HG03342 (cell line): ENCODE data around the gene AP1B1.
"Not testable (repeated sequence)": the region's sequence is repeated elsewhere in the genome, so short reads cannot be mapped to it uniquely, and the experiment has no call there.

Source experiments
- ATAC-seq: cut with Tn5 transposase; IDR thresholded peaks from one replicate; pipeline ENCODE4 v1.9.1; 2021; ENCODE audit warnings: mild to moderate bottlenecking, moderate library complexity; ENCODE audit not compliant: unreplicated experiment

The AP1B1 gene

GRCh38 chr22:29351891-29352290, 36.5 kb downstream of the AP1B1 start:
- ATAC-seq = no peak

GRCh38 chr22:29351042-29351441, 37.3 kb downstream of the AP1B1 start:
- ATAC-seq = no peak

GRCh38 chr22:29348956-29349355, 39.4 kb downstream of the AP1B1 start:
- ATAC-seq = no peak

GRCh38 chr22:29348041-29348440, 40.3 kb downstream of the AP1B1 start:
- no peak for ATAC-seq

GRCh38 chr22:29346659-29347058, 41.7 kb downstream of the AP1B1 start:
- ATAC-seq = no peak

- ATAC-seq = no peak
These were observed 42.4 kb downstream of the AP1B1 start for GRCh38 chr22:29345932-29346331.

GRCh38 chr22:29344889-29345288, 43.5 kb downstream of the AP1B1 start:
- not testable (repeated sequence) for ATAC-seq

- ATAC-seq = no peak
These were observed 44.2 kb downstream of the AP1B1 start for GRCh38 chr22:29344137-29344536.

- no peak for ATAC-seq
These were observed 45.0 kb downstream of the AP1B1 start for GRCh38 chr22:29343313-29343805.

GRCh38 chr22:29342577-29343312, 45.6 kb downstream of the AP1B1 start:
- no peak for ATAC-seq

- no peak for ATAC-seq
These were observed 46.2 kb downstream of the AP1B1 start for GRCh38 chr22:29342177-29342576.

- ATAC-seq = no peak
These were observed 46.6 kb downstream of the AP1B1 start for GRCh38 chr22:29341849-29342127.

GRCh38 chr22:29341056-29341848, 47.1 kb downstream of the AP1B1 start:
- no peak for ATAC-seq

GRCh38 chr22:29340566-29340965, 47.8 kb downstream of the AP1B1 start:
- ATAC-seq = no peak

GRCh38 chr22:29339381-29340235, 48.8 kb downstream of the AP1B1 start:
- no peak for ATAC-seq

GRCh38 chr22:29338398-29338797, 50.0 kb downstream of the AP1B1 start:
- ATAC-seq = no peak

- no peak for ATAC-seq
These were observed 50.6 kb downstream of the AP1B1 start for GRCh38 chr22:29337631-29338284.

GRCh38 chr22:29336751-29337490, 51.4 kb downstream of the AP1B1 start:
- no peak for ATAC-seq

- ATAC-seq = no peak
These were observed 52.7 kb downstream of the AP1B1 start for GRCh38 chr22:29335656-29336055.

- no peak for ATAC-seq
These were observed 53.5 kb downstream of the AP1B1 start for GRCh38 chr22:29334696-29335344.
